ENCODE data around the gene COPS6.

GRCh38 chr7:100106633-100107032, 17.9 kb downstream of the COPS6 start:
- TF ChIP-seq, protein P1, sequence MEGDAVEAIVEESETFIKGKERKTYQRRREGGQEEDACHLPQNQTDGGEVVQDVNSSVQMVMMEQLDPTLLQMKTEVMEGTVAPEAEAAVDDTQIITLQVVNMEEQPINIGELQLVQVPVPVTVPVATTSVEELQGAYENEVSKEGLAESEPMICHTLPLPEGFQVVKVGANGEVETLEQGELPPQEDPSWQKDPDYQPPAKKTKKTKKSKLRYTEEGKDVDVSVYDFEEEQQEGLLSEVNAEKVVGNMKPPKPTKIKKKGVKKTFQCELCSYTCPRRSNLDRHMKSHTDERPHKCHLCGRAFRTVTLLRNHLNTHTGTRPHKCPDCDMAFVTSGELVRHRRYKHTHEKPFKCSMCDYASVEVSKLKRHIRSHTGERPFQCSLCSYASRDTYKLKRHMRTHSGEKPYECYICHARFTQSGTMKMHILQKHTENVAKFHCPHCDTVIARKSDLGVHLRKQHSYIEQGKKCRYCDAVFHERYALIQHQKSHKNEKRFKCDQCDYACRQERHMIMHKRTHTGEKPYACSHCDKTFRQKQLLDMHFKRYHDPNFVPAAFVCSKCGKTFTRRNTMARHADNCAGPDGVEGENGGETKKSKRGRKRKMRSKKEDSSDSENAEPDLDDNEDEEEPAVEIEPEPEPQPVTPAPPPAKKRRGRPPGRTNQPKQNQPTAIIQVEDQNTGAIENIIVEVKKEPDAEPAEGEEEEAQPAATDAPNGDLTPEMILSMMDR (IDR thresholded peaks at IDR 0.05): no peak
- no peak for TF ChIP-seq EZH2phosphoT487 (IDR thresholded peaks at IDR 0.05)
- no peak for TF ChIP-seq EZH2 (IDR thresholded peaks at IDR 0.05)

Measured in neural progenitor cell (in vitro differentiated cells).